ENCODE measurements around the gene PDE8A. TPM values are rescaled to one million over a fixed set of nuclear protein-coding genes. Genes with fewer than 3 reads are reported as not detected.

PDE8A gene
- 1 to 10 TPM in 2 of 3 donors, under 1 TPM in 1; 0.87 to 3.4 (median 2.4) TPM for polyA plus RNA-seq

- H3K27me3 Mint-ChIP-seq (ENCODE audit: low read depth in 3 of 3) = peaks cover 9 to 35% (median 15%) of the 10 kb centered on the region in 3 donors
- no peaks in the 10 kb centered on the region for H3K9me3 Mint-ChIP-seq
- H3K4me1 Mint-ChIP-seq = peaks cover 36% of the 10 kb centered on the region in 2 donors
- H3K27ac Mint-ChIP-seq = peak within 1 kb of the TSS; percentile 91 to 98 (median 96)
- peak; percentile 83 to 85 (median 84) for DNase-seq
- H3K4me3 Mint-ChIP-seq = peak within 1 kb of the TSS; percentile 90 to 95 (median 92)
- H3K36me3 Mint-ChIP-seq = no peaks in the 10 kb centered on the region
Measured at GRCh38 chr15:84981711-84982300, at the start of gene PDE8A. PDE8A (plus strand) TSS chr15:84981856; CDS start chr15:84982163, 307 bp downstream.

GRCh38 chr15:84934942-84935729 is 46.5 kb upstream of the PDE8A start:
- no peak overlapping the region for H3K27ac Mint-ChIP-seq
- H3K4me1 Mint-ChIP-seq = no peaks in the 10 kb centered on the region
- no peaks in the 10 kb centered on the region for H3K36me3 Mint-ChIP-seq
- no peak for DNase-seq
- H3K27me3 Mint-ChIP-seq (ENCODE audit: low read depth in 3 of 3) = peaks cover 2 to 13% (median 2%) of the 10 kb centered on the region in 3 donors
- H3K4me3 Mint-ChIP-seq = no peak overlapping the region
- H3K9me3 Mint-ChIP-seq = no peaks in the 10 kb centered on the region

- Mint-ChIP-seq H3K4me3 (no peak overlapping the region), H3K36me3 (no peaks in the 10 kb centered on the region), H3K27me3 (ENCODE audit: low read depth in 3 of 3) (peaks cover 2 to 16% (median 7%) of the 10 kb centered on the region in 3 donors), H3K4me1 (no peaks in the 10 kb centered on the region), H3K9me3 (peaks cover 0 to 1% (median 0%) of the 10 kb centered on the region in 6 donors), H3K27ac (no peak overlapping the region)
- no peak for DNase-seq
Measured at GRCh38 chr15:84937144-84937543, 44.5 kb upstream of the PDE8A start.

GRCh38 chr15:84938726-84939125 is 42.9 kb upstream of the PDE8A start:
- H3K36me3 Mint-ChIP-seq = no peaks in the 10 kb centered on the region
- H3K27ac Mint-ChIP-seq = no peak overlapping the region
- no peak overlapping the region for H3K4me3 Mint-ChIP-seq
- peaks cover 0 to 3% (median 0%) of the 10 kb centered on the region in 6 donors for H3K9me3 Mint-ChIP-seq
- no peak for DNase-seq
- no peaks in the 10 kb centered on the region for H3K4me1 Mint-ChIP-seq
- peaks cover 2 to 20% (median 7%) of the 10 kb centered on the region in 3 donors for H3K27me3 Mint-ChIP-seq (ENCODE audit: low read depth in 3 of 3)

- no peaks in the 10 kb centered on the region for H3K4me1 Mint-ChIP-seq
- H3K9me3 Mint-ChIP-seq = peaks cover 0 to 3% (median 0%) of the 10 kb centered on the region in 6 donors
- H3K27me3 Mint-ChIP-seq (ENCODE audit: low read depth in 3 of 3) = peaks cover 2 to 20% (median 7%) of the 10 kb centered on the region in 3 donors
- no peak overlapping the region for H3K4me3 Mint-ChIP-seq
- no peak for DNase-seq
- no peak overlapping the region for H3K27ac Mint-ChIP-seq
- H3K36me3 Mint-ChIP-seq = no peaks in the 10 kb centered on the region
Measured at GRCh38 chr15:84940399-84940798, 41.3 kb upstream of the PDE8A start.

GRCh38 chr15:84942456-84942855 is 39.2 kb upstream of the PDE8A start:
- Mint-ChIP-seq H3K27me3 (ENCODE audit: low read depth in 3 of 3) (peaks cover 4 to 18% (median 7%) of the 10 kb centered on the region in 3 donors), H3K9me3 (peaks cover 0 to 3% (median 0%) of the 10 kb centered on the region in 6 donors), H3K4me1 (no peaks in the 10 kb centered on the region), H3K27ac (no peak overlapping the region), H3K4me3 (no peak overlapping the region), H3K36me3 (no peaks in the 10 kb centered on the region)
- no peak for DNase-seq

- peaks cover 2 to 9% (median 5%) of the 10 kb centered on the region in 3 donors for H3K27me3 Mint-ChIP-seq (ENCODE audit: low read depth in 3 of 3)
- no peak overlapping the region for H3K4me3 Mint-ChIP-seq
- H3K27ac Mint-ChIP-seq = no peak overlapping the region
- no peaks in the 10 kb centered on the region for H3K36me3 Mint-ChIP-seq
- H3K9me3 Mint-ChIP-seq = peaks cover 0 to 3% (median 0%) of the 10 kb centered on the region in 6 donors
- H3K4me1 Mint-ChIP-seq = no peaks in the 10 kb centered on the region
- DNase-seq = no peak
Measured at GRCh38 chr15:84944311-84944710, 37.3 kb upstream of the PDE8A start.

- H3K27me3 Mint-ChIP-seq (ENCODE audit: low read depth in 3 of 3) = peaks cover 2 to 9% (median 5%) of the 10 kb centered on the region in 3 donors
- no peaks in the 10 kb centered on the region for H3K4me1 Mint-ChIP-seq
- peaks cover 0 to 3% (median 0%) of the 10 kb centered on the region in 6 donors for H3K9me3 Mint-ChIP-seq
Measured at GRCh38 chr15:84944861-84945260, 36.8 kb upstream of the PDE8A start.

GRCh38 chr15:84946772-84947489 is 34.7 kb upstream of the PDE8A start:
- H3K27ac Mint-ChIP-seq = no peak overlapping the region
- H3K4me3 Mint-ChIP-seq = no peak overlapping the region

More at GRCh38 chr15:84944861-84945260, 36.8 kb upstream of the PDE8A start:
- Mint-ChIP-seq H3K27ac (no peak overlapping the region), H3K4me3 (no peak overlapping the region), H3K36me3 (no peaks in the 10 kb centered on the region)
- no peak for DNase-seq

GRCh38 chr15:84947947-84948830 is 33.5 kb upstream of the PDE8A start:
- Mint-ChIP-seq H3K27ac (no peak overlapping the region), H3K27me3 (ENCODE audit: low read depth in 3 of 3) (peaks cover 0 to 4% (median 2%) of the 10 kb centered on the region in 3 donors), H3K4me3 (no peak overlapping the region)

More at GRCh38 chr15:84946772-84947489, 34.7 kb upstream of the PDE8A start:
- peaks cover 0 to 6% (median 2%) of the 10 kb centered on the region in 3 donors for H3K27me3 Mint-ChIP-seq (ENCODE audit: low read depth in 3 of 3)
- no peak for DNase-seq
- H3K9me3 Mint-ChIP-seq = peaks cover 0 to 2% (median 0%) of the 10 kb centered on the region in 6 donors
- no peaks in the 10 kb centered on the region for H3K4me1 Mint-ChIP-seq
- H3K36me3 Mint-ChIP-seq = no peaks in the 10 kb centered on the region

GRCh38 chr15:84949043-84949442 is 32.6 kb upstream of the PDE8A start:
- no peaks in the 10 kb centered on the region for H3K36me3 Mint-ChIP-seq
- no peaks in the 10 kb centered on the region for H3K4me1 Mint-ChIP-seq
- H3K9me3 Mint-ChIP-seq = no peaks in the 10 kb centered on the region
- H3K27me3 Mint-ChIP-seq (ENCODE audit: low read depth in 3 of 3) = peaks cover 0 to 2% (median 2%) of the 10 kb centered on the region in 3 donors
- no peak overlapping the region for H3K27ac Mint-ChIP-seq
- no peak overlapping the region for H3K4me3 Mint-ChIP-seq
- DNase-seq = no peak

More at GRCh38 chr15:84947947-84948830, 33.5 kb upstream of the PDE8A start:
- no peaks in the 10 kb centered on the region for H3K4me1 Mint-ChIP-seq
- no peaks in the 10 kb centered on the region for H3K9me3 Mint-ChIP-seq
- no peak for DNase-seq
- H3K36me3 Mint-ChIP-seq = no peaks in the 10 kb centered on the region

GRCh38 chr15:84949845-84950569 is 31.6 kb upstream of the PDE8A start:
- DNase-seq = no peak
- Mint-ChIP-seq H3K4me1 (no peaks in the 10 kb centered on the region), H3K27ac (no peak overlapping the region), H3K4me3 (no peak overlapping the region), H3K27me3 (ENCODE audit: low read depth in 3 of 3) (peaks cover 0 to 4% (median 2%) of the 10 kb centered on the region in 3 donors), H3K9me3 (no peaks in the 10 kb centered on the region), H3K36me3 (no peaks in the 10 kb centered on the region)

Measured in immature natural killer cell (primary cell).